T1000 (cell line): ENCODE data around the gene ATXN2.
"Not testable (repeated sequence)": the region's sequence is repeated elsewhere in the genome, so short reads cannot be mapped to it uniquely, and the experiment has no call there.

Experiments used
- DNase-seq: peaks from one replicate; lab custom pipeline; 2025; ENCODE audit warnings: mixed read lengths; lab: John Stamatoyannopoulos, UW

Gene ATXN2

GRCh38 chr12:111598637-111599452, at the start of gene ATXN2:
Gene ATXN2 (minus strand): TSS chr12:111599315. CDS start chr12:111599034, 281 bp downstream.
- no peak for DNase-seq

GRCh38 chr12:111645433-111645832, 46.3 kb upstream of the ATXN2 start:
- DNase-seq = no peak

GRCh38 chr12:111643427-111643826, 44.3 kb upstream of the ATXN2 start:
- DNase-seq = no peak

GRCh38 chr12:111642681-111643426, 43.7 kb upstream of the ATXN2 start:
- DNase-seq = no peak

GRCh38 chr12:111640506-111640905, 41.4 kb upstream of the ATXN2 start:
- no peak for DNase-seq

- DNase-seq = no peak
Observed at GRCh38 chr12:111638556-111638955, 39.4 kb upstream of the ATXN2 start.

GRCh38 chr12:111636209-111636945, 37.3 kb upstream of the ATXN2 start:
- no peak for DNase-seq

GRCh38 chr12:111635524-111635923, 36.4 kb upstream of the ATXN2 start:
- no peak for DNase-seq

- no peak for DNase-seq
Observed at GRCh38 chr12:111628505-111629260, 29.6 kb upstream of the ATXN2 start.

GRCh38 chr12:111626230-111626629, 27.1 kb upstream of the ATXN2 start:
- DNase-seq = no peak

- DNase-seq = no peak
Observed at GRCh38 chr12:111624540-111624939, 25.4 kb upstream of the ATXN2 start.

GRCh38 chr12:111617841-111618240, 18.7 kb upstream of the ATXN2 start:
- not testable (repeated sequence) for DNase-seq

GRCh38 chr12:111616177-111616623, 17.1 kb upstream of the ATXN2 start:
- no peak for DNase-seq

- DNase-seq = no peak
Observed at GRCh38 chr12:111607239-111607638, 8.1 kb upstream of the ATXN2 start.

- DNase-seq = no peak
Observed at GRCh38 chr12:111606767-111607230, 7.7 kb upstream of the ATXN2 start.

- DNase-seq = no peak
Observed at GRCh38 chr12:111605911-111606766, 7.0 kb upstream of the ATXN2 start.

- not testable (repeated sequence) for DNase-seq
Observed at GRCh38 chr12:111602857-111603256, 3.7 kb upstream of the ATXN2 start.

- no peak for DNase-seq
Observed at GRCh38 chr12:111602348-111602747, 3.2 kb upstream of the ATXN2 start.

GRCh38 chr12:111600986-111601385, 1.9 kb upstream of the ATXN2 start:
- not testable (repeated sequence) for DNase-seq

GRCh38 chr12:111600205-111600642, 1.1 kb upstream of the ATXN2 start:
- DNase-seq = no peak
